Right lobe of liver (tissue), 6 donors: ENCODE measurements around the gene FCER1G. TPM values are rescaled to one million over a fixed set of nuclear protein-coding genes. Genes with fewer than 3 reads are reported as not detected.

Experiments used
- ATAC-seq, 4 donors: fragments of 200-7000 bp; cut with Tn5 transposase; one replicate each; pipeline ENCODE4 v1.9.1; 2020; ENCODE audit warnings: mild to moderate bottlenecking in 4 of 4, moderate library complexity in 4 of 4
- DNase-seq, 3 donors: peaks; one replicate each; pipeline ENCODE4 v3.0.0-alpha.2; 2020
- H3K27ac ChIP-seq, 3 donors: fragments of 200-600 bp; one replicate each; pipeline ENCODE4 v1.8.0; 2022
- H3K27me3 ChIP-seq, 2 donors: fragments of 200-600 bp; one replicate each; pipeline ENCODE4 v1.8.0; 2022
- H3K36me3 ChIP-seq, 4 donors: fragments of 200-600 bp; sonication (generic) in 1 of 4; one replicate each; pipeline versions ENCODE4 v1.5.1 to v1.8.0; 2017 to 2022; ENCODE audit warnings: control low read depth in 1 of 4
- H3K4me1 ChIP-seq, 4 donors: fragments of 200-600 bp; sonication (generic) in 1 of 4; one replicate each; pipeline versions ENCODE4 v1.5.1 to v1.8.0; 2017 to 2022; ENCODE audit warnings: control low read depth in 1 of 4
- H3K4me3 ChIP-seq, 3 donors: fragments of 200-600 bp; one replicate each; pipeline ENCODE4 v1.8.0; 2022
- H3K9me3 ChIP-seq, 4 donors: fragments of 200-600 bp; sonication (generic) in 1 of 4; one replicate each; pipeline versions ENCODE4 v1.5.1 to v1.8.0; 2017 to 2022; ENCODE audit warnings: control low read depth in 1 of 4
- POLR2A ChIP-seq: fragments of 450-650 bp; IDR thresholded peaks from one replicate; pipeline ENCODE4 v1.6.1; 2017; ENCODE audit warnings: antibody characterized with exemption, mild to moderate bottlenecking
- WGBS: methylation state at CpG from one replicate; pipeline ENCODE4 v1.1.6; 2018; ENCODE audit warnings: low coverage, low lambda C conversion rate; ENCODE audit not compliant: insufficient coverage; ENCODE audit errors: missing lambda C conversion rate; 5-methylcytosine and 5-hydroxymethylcytosine counted together
- intact Hi-C, 2 donors: fragments of 100-400 bp; cut with DNase I; formaldehyde crosslinking; loops; one replicate each; pipeline versions ENCODE4 v1.11.2 to v1.14.1; 2022
- total RNA-seq, 6 experiments: library from RNA; depleted of rRNA in 2 of 6; stranded (reverse); fragments of >200 nt in 2 of 6; fragmentation: NEBNext Ultra II Directional in 3 of 6; extraction: Animal tissue kit (Norgen Biotek cat#: 25700) in 3 of 6; gene quantifications; one replicate each; pipeline versions ENCODE4 v1.1.0 to v1.2.4, GENCODE V29; 2016 to 2023
- TF ChIP-seq, protein P1 (sequence below), 4 donors: fragments of 200-600 bp in 3 of 4; fragments of 450-650 bp in 1 of 4; IDR thresholded peaks; one replicate each; pipeline versions ENCODE4 v1.5.1 to v1.8.0; 2016 to 2022; ENCODE audit warnings: antibody characterized with exemption in 4 of 4, mild to moderate bottlenecking in 2 of 4
- donor health status: DM: no; HTN: yes; CAD: no.
- donor health status: DM: no; HTN: no; CAD: no.
- donor health status: DM: no; HTN: no; CAD: no.
- donor health status: DM: no; HTN: yes; CAD: no.
- donor health status: DM: no; HTN: yes; CAD: no.

Gene FCER1G
- total RNA-seq, 6 experiments from 2014 or later, result 11.5 to 54.0 (median 19.0) TPM

GRCh38 chr1:161171191-161171590 is 43.9 kb upstream of the FCER1G start:
- intact Hi-C loops, result no loop called here
- no peak for ATAC-seq
- Histone ChIP-seq H3K36me3 (peaks cover 0 to 40% (median 14%) of the 10 kb centered on the region in 4 donors), H3K9me3 (no peaks in the 10 kb centered on the region), H3K27me3 (no peaks in the 10 kb centered on the region), H3K4me1 (peaks cover 0 to 16% (median 5%) of the 10 kb centered on the region in 4 donors), H3K27ac (no peak overlapping the region), H3K4me3 (no peak overlapping the region)
- 51% methylated on average over 3 of the region's 5 CpGs for WGBS
- TF ChIP-seq, protein P1, sequence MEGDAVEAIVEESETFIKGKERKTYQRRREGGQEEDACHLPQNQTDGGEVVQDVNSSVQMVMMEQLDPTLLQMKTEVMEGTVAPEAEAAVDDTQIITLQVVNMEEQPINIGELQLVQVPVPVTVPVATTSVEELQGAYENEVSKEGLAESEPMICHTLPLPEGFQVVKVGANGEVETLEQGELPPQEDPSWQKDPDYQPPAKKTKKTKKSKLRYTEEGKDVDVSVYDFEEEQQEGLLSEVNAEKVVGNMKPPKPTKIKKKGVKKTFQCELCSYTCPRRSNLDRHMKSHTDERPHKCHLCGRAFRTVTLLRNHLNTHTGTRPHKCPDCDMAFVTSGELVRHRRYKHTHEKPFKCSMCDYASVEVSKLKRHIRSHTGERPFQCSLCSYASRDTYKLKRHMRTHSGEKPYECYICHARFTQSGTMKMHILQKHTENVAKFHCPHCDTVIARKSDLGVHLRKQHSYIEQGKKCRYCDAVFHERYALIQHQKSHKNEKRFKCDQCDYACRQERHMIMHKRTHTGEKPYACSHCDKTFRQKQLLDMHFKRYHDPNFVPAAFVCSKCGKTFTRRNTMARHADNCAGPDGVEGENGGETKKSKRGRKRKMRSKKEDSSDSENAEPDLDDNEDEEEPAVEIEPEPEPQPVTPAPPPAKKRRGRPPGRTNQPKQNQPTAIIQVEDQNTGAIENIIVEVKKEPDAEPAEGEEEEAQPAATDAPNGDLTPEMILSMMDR (IDR thresholded peaks at IDR 0.05), result peak in 1 of 4 donors; percentile 11
- no peak for TF ChIP-seq POLR2A
- DNase-seq, result no peak

DNA sequence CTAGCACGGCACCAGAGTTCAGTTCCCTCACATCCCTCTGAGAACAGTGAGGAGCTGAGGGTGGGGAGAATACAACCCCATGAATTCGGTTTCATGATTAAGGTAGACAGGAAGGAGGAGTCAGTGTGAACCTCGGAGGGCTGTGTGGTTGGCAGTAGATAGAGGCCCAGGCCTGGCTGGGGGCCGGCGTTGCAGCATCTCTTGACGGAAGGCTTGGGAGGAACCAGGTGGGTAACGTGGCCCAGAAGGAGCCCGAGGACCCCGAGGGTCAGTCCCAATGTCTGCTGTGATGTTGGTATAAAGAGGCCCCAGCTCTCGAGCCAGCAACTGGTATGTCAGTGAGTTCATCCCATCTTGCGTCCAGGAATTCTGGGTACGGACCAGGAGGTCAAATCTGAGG is 43.4 kb upstream of the FCER1G start:
- Histone ChIP-seq H3K27ac (no peak overlapping the region), H3K9me3 (no peaks in the 10 kb centered on the region), H3K4me3 (no peak overlapping the region), H3K27me3 (no peaks in the 10 kb centered on the region), H3K36me3 (peaks cover 0 to 40% (median 14%) of the 10 kb centered on the region in 4 donors), H3K4me1 (peaks cover 0 to 15% (median 7%) of the 10 kb centered on the region in 4 donors)
- intact Hi-C loops, result no loop called here
- WGBS, result 76% methylated on average over 5 of the region's 12 CpGs
- ATAC-seq, result no peak
- no peak for DNase-seq
- TF ChIP-seq, protein P1 (IDR thresholded peaks at IDR 0.05), result no peak
- no peak for TF ChIP-seq POLR2A

DNA sequence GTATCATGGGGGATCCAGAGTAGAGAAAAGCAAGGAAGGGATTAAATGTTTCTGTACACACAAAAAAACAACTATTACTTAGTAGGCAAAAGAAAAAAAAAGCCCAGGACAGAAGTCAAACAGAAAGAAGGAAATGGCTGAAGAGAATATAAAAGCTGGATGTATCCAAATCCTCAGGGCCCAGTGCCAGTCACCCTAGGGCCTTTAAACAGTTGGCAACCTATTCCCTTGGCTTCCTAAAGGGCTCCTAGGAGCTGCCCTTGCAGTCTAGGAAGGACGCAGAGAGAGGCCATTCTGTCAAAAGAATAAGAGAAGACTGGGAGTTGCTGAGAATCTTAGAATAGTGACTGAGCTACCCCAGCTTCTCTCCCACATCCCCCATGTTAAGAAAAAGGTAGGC is 42.7 kb upstream of the FCER1G start:
- intact Hi-C loops, result no loop called here
- H3K4me3 ChIP-seq, result no peak overlapping the region
- DNase-seq (peak in 1 of 3 donors; percentile 3), ATAC-seq (no peak)
- H3K36me3 ChIP-seq, result peaks cover 0 to 40% (median 14%) of the 10 kb centered on the region in 4 donors
- no peak overlapping the region for H3K27ac ChIP-seq
- TF ChIP-seq POLR2A, result no peak
- TF ChIP-seq, protein P1 (IDR thresholded peaks at IDR 0.05), result no peak
- H3K9me3 ChIP-seq, result no peaks in the 10 kb centered on the region
- H3K4me1 ChIP-seq, result peaks cover 0 to 15% (median 5%) of the 10 kb centered on the region in 4 donors
- 44% methylated on average over 1 of the region's 1 CpG for WGBS
- no peaks in the 10 kb centered on the region for H3K27me3 ChIP-seq

GRCh38 chr1:161172776-161173376 is 42.2 kb upstream of the FCER1G start:
- Histone ChIP-seq H3K4me3 (no peak overlapping the region), H3K27ac (no peak overlapping the region), H3K27me3 (no peaks in the 10 kb centered on the region), H3K9me3 (no peaks in the 10 kb centered on the region), H3K36me3 (peaks cover 0 to 40% (median 14%) of the 10 kb centered on the region in 4 donors), H3K4me1 (peaks cover 0 to 17% (median 5%) of the 10 kb centered on the region in 4 donors)
- WGBS, result 33% methylated on average over 4 of the region's 4 CpGs
- TF ChIP-seq, protein P1 (IDR thresholded peaks at IDR 0.05), result no peak
- no peak for TF ChIP-seq POLR2A
- ATAC-seq, result no peak
- intact Hi-C loops, result no loop called here
- peak in 2 of 3 donors; percentile 15 to 30 for DNase-seq
